ENCODE data around the gene FBXL12.
"Not testable (repeated sequence)": the region's sequence is repeated elsewhere in the genome, so short reads cannot be mapped to it uniquely, and the experiment has no call there.

Gene FBXL12
- total RNA-seq, result 13.3 to 20.0 reads per million in 2 experiments

DNA sequence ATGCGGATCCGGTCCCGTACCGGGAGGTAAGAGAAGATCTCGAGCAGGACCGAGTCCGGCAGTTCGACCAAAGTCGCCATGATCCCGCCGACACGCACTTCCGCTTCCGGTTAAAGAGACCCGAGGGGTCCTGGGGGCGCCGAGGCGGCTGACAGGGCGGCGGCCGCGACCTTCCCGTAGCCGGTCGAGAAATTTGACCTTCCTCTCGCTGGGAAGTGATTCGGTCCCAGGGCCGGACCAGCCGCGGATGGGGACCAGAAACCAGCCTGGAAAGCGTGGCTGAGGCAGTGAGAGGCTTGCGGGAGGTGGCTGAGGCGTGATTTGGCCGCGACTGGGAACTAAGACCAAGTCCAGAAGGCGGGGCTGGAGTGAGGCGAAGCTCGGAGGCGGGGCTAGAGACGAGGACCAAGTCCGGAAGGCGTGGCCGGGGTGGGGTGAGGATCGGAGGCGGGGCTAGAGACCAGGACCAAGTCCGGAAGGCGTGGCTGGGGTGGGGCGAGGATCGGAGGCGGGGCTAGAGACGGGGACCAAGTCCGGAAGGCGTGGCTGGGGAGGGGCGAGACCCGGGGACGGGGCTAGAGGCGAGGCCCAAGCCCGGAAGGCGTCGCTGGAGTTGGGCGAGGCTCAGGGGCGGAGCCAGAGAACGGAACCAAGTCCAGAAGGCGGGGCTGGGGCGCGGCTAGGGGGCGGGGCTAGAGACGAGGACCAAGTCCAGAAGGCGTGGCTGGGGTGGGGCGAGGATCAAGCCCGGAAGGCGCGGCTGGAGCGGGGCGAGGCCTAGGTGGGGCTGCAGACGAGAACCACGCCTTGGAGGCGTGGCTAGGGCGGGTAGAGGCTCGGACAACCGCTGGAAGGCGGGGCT lies at the start of gene FBXL12:
FBXL12 (minus strand) TSS at position 346 of the 862 bp plus-strand sequence; CDS start at position 80, 266 bp downstream.
- DNase-seq (ENCODE audit: low read depth), result peak; percentile 100

DNA sequence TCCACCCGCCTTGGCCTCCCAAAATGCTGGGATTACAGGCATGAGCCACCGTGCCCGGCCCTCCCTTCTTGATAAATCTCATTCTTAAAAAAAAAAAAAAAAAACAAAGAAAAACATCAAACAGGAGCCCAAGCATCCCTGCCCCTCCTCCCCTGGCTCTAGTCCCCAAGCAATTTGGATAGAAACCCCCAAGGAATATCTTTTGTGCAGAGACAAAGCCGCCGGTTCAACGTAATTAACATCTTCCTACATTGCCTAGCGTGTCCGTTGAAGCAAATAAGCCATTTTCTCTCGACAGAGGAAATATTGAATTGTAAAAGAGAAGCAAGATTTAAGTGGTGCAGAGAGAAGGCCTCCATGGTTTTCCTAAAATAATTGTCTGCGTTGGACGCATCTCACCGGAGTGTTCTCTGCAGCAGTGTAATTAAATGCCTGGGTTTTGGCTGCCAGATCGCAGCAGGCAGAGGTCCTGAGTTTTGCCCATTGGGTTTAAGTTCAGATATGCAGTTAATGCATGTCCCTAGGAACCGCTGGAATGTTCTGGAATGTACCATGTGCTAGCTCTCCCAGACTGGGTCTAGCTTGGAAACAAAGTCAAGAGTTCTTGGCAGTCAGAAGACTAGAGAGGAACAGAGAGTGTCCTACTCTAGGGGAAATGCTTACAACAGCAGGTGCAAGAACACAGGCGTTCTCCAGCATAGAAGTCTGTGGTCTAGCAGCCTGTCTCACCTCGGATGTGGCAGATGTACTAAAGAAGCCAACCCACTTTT lies 47.0 kb upstream of the FBXL12 start:
- peak; percentile 24 for DNase-seq (ENCODE audit: low read depth)

DNA sequence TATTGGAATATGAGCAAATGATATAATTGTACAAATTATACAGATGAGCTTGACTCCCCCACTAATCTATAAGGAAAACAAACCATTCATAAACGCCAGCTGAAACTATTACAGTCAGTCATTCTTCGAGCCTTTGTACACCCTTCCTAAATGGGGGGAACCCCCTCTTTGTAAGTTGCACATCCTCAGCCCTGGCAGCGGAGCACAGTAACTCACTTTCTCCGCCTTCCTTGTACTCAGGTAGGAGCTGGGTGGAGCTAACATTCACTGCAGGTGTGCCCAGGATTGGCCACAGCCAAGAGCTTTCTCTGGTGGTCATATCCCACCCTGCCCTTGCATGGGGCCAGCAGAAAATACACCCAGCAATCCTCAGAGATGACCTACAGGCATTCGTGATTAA lies 44.9 kb upstream of the FBXL12 start:
- no peak for DNase-seq (ENCODE audit: low read depth)

DNA sequence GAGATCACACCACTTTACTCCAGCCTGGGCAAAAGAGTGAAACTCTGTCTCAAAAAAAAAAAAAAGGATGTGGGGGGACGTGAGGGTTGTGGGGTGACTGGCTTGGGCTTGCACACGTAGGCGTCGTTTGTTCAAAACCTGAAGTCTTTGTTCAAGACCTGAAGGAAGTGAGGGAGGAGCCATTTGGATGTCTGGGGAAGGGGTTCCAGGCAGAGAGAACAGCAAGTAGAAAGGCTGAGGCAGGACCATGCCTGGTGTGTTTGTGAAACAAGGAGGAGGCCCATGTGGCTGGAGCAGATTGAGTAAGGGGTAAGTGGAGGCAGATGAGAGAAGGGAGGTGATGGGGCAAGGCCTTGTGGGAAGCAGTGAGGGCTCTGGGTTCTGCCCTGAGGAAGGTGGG lies 44.1 kb upstream of the FBXL12 start:
- DNase-seq (ENCODE audit: low read depth), result no peak

GRCh38 chr19:9861503-9861902 lies 42.6 kb upstream of the FBXL12 start:
- no peak for DNase-seq (ENCODE audit: low read depth)

GRCh38 chr19:9860407-9860806 lies 41.5 kb upstream of the FBXL12 start:
- DNase-seq (ENCODE audit: low read depth), result no peak

DNA sequence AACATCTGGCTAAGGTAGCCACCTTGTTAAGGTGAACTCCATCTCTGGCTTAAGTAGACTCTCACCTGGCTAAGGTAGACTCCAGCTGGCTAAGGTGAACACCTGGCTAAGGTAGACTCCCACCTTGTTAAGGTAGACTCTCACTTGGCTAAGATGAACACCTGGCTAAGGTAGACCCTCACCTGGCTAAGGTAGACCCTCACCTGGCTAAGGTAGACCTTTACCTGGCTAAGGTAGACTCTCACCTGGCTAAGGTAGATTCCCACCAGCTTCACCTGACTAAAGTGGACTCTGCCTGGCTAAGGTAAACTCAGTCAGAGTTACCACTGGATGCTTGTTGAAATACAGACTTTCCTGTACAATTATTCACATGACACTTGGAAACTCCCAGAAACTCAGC lies 39.9 kb upstream of the FBXL12 start:
- no peak for DNase-seq (ENCODE audit: low read depth)

DNA sequence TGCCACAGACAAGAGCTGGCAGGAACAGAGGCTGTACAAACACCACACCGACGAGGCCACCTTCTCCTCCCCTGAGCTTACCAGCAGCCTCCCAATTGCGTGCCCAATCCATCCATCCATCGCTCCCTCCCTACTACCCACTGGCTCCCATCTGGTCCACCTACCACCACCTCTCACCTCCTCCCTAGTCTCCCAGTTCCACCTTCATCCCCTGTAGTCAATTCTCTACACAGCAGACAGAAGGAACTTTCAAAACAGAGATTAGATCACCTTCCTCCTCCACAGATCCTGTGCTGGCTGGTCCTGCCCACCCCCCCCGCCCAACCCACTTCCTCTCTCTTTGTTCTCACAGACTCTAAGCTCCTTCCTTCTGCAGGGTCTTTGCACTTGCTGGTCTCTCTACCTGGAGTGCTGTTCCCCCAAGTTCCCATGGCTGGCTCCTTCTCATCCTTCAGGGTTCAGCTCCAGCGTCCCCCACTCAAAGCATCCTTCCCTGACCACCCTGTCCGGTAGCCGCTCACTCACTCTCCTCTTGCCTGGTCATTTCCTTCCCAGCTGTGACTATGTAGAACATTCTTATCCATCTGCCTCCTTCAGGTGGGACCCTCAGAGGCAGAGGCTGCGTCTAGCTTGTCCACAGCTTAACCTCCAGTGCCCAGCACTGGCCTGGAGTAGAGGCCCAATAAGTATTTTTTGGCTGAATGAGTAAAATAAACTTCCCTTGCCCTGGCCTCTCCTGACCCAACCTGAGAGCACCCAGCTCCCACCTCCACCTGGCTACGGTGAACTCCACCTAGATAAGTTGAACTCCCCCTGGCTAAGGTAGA lies 39.3 kb upstream of the FBXL12 start:
- no peak for DNase-seq (ENCODE audit: low read depth)

- DNase-seq (ENCODE audit: low read depth), result no peak
These were observed 38.3 kb upstream of the FBXL12 start for GRCh38 chr19:9857076-9857721.

GRCh38 chr19:9856609-9857008 lies 37.7 kb upstream of the FBXL12 start:
- no peak for DNase-seq (ENCODE audit: low read depth)

- no peak for DNase-seq (ENCODE audit: low read depth)
These were observed 35.5 kb upstream of the FBXL12 start for GRCh38 chr19:9854282-9854846.

DNA sequence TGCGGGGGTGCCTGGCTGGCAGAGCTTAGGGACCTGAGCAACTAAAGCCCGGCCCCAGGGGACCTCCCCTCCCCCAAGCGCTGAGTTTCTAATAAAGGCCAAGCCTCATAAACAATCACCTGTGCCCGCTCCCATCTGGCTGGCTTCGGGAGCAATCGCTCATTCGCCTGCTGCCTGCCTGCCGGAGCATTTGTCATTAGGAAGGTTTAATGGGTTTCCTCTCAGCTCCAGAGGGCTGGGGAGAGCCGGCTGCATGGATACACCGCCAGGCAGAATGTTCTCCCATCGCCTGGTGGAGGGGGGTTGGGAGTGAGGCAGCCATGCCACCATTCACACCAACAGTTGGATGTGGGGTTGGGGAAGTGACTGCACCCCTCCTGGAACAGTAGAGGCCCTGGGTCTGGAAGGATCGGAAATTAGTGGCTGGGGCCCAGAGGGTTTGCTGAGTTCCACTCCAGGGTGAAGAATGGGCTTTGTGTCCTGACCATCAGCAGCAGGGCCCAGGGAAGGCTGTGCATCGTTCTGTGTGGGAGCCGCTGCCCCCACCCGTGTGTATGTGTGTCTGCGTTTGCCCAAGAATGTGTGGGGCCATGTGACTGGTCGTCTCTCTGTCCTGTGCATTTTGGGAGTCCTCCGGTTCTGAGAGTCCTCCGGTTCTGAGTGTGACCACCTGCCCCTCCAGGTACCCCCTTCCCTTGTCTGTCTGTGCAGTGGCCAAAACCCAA lies 31.5 kb upstream of the FBXL12 start:
- no peak for DNase-seq (ENCODE audit: low read depth)

- no peak for DNase-seq (ENCODE audit: low read depth)
These were observed 30.9 kb upstream of the FBXL12 start for GRCh38 chr19:9849791-9850190.

DNA sequence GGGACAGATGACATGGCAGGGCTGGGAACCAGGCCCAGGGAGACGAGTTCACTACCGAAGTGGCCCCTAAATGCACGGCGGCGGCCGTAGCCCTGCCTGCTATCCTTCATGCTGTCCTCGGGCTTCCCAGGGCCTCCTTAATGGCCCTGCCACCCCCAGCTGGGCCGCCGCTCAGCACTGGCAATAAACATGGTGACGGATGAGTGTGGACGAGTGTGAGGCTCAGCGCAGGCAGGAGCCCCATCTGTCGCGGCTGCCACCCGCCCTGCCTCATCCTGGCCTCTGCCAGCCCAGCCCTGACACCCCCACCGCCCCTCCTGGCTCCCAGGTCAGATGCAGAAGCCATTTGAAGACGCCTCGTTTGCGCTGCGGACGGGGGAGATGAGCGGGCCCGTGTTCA lies 29.9 kb upstream of the FBXL12 start:
- DNase-seq (ENCODE audit: low read depth), result no peak

- DNase-seq (ENCODE audit: low read depth), result peak; percentile 18
These were observed 29.2 kb upstream of the FBXL12 start for GRCh38 chr19:9848060-9848459.

GRCh38 chr19:9847087-9847671 lies 28.3 kb upstream of the FBXL12 start:
- DNase-seq (ENCODE audit: low read depth), result no peak

GRCh38 chr19:9843626-9844273 lies 24.9 kb upstream of the FBXL12 start:
- not testable (repeated sequence) for DNase-seq (ENCODE audit: low read depth)

- no peak for DNase-seq (ENCODE audit: low read depth)
These were observed 24.2 kb upstream of the FBXL12 start for GRCh38 chr19:9842834-9843625.

GRCh38 chr19:9839415-9839814 lies 20.5 kb upstream of the FBXL12 start:
- DNase-seq (ENCODE audit: low read depth), result no peak

Data from T follicular helper cell (primary cell).